GM19468 (cell line): ENCODE measurements around the gene MYO1E.
"Not testable (repeated sequence)": the region's sequence is repeated elsewhere in the genome, so short reads cannot be mapped to it uniquely, and the experiment has no call there.

Experiments
- ATAC-seq: cut with Tn5 transposase; IDR thresholded peaks from one replicate; pipeline ENCODE4 v1.9.1; 2021; ENCODE audit warnings: mild to moderate bottlenecking, moderate library complexity, moderate number of reproducible peaks; ENCODE audit not compliant: unreplicated experiment; ENCODE audit errors: extremely low read depth

The MYO1E gene

GRCh38 chr15:59353994-59354416, 18.7 kb downstream of the MYO1E start:
- no peak for ATAC-seq

GRCh38 chr15:59352683-59353082, 20.0 kb downstream of the MYO1E start:
- ATAC-seq: no peak

GRCh38 chr15:59352189-59352588, 20.5 kb downstream of the MYO1E start:
- no peak for ATAC-seq

GRCh38 chr15:59350421-59350732, 22.3 kb downstream of the MYO1E start:
- no peak for ATAC-seq

GRCh38 chr15:59349680-59350420, 22.8 kb downstream of the MYO1E start:
- ATAC-seq: no peak

GRCh38 chr15:59347915-59348314, 24.8 kb downstream of the MYO1E start:
- no peak for ATAC-seq

- no peak for ATAC-seq
Observed at GRCh38 chr15:59346951-59347350, 25.7 kb downstream of the MYO1E start.

- ATAC-seq: no peak
Observed at GRCh38 chr15:59345326-59345725, 27.3 kb downstream of the MYO1E start.

- ATAC-seq: no peak
Observed at GRCh38 chr15:59344311-59344710, 28.4 kb downstream of the MYO1E start.

- no peak for ATAC-seq
Observed at GRCh38 chr15:59340325-59340724, 32.3 kb downstream of the MYO1E start.

- no peak for ATAC-seq
Observed at GRCh38 chr15:59339252-59339672, 33.4 kb downstream of the MYO1E start.

- ATAC-seq: no peak
Observed at GRCh38 chr15:59338414-59338813, 34.3 kb downstream of the MYO1E start.

GRCh38 chr15:59336725-59337124, 35.9 kb downstream of the MYO1E start:
- ATAC-seq: not testable (repeated sequence)

- no peak for ATAC-seq
Observed at GRCh38 chr15:59335207-59335786, 37.4 kb downstream of the MYO1E start.

- no peak for ATAC-seq
Observed at GRCh38 chr15:59334076-59334415, 38.6 kb downstream of the MYO1E start.

GRCh38 chr15:59333401-59334075, 39.1 kb downstream of the MYO1E start:
- no peak for ATAC-seq

GRCh38 chr15:59332009-59332408, 40.7 kb downstream of the MYO1E start:
- ATAC-seq: no peak

- ATAC-seq: no peak
Observed at GRCh38 chr15:59330649-59331048, 42.0 kb downstream of the MYO1E start.

GRCh38 chr15:59329570-59330350, 42.9 kb downstream of the MYO1E start:
- ATAC-seq: no peak

- no peak for ATAC-seq
Observed at GRCh38 chr15:59329091-59329490, 43.6 kb downstream of the MYO1E start.

GRCh38 chr15:59327942-59328341, 44.7 kb downstream of the MYO1E start:
- ATAC-seq: peak; percentile 66
